Caco-2 (cell line): ENCODE measurements around the gene TTC9B. TPM values are rescaled to one million over a fixed set of nuclear protein-coding genes. Genes with fewer than 3 reads are reported as not detected.

Experiments
- BruUV-seq: library from RNA; stranded (reverse); fragments of 400-500 nt; replicated peaks from 2 replicates; lab custom pipeline; 2021; lab: Mats Ljungman, UMichigan
- CTCF ChIA-PET: fragments of 300-600 bp; sonication (Branson Sonifier 250); formaldehyde crosslinking; loops from one replicate; lab custom pipeline; 2022; ENCODE audit warnings: antibody characterized with exemption; lab: Charles Lee
- POLR2A ChIA-PET: fragments of 300-600 bp; sonication (Branson Sonifier 250); formaldehyde crosslinking; loops from one replicate; lab custom pipeline; 2022; ENCODE audit warnings: antibody characterized with exemption; lab: Charles Lee
- DNase-seq, 2 experiments: peaks; one replicate each; pipeline versions ENCODE4 v3.0.0 to v3.0.0-alpha.2; 2020 to 2022
- H3K27me3 ChIP-seq: replicated peaks from 2 replicates; pipeline ENCODE4 v1.6.0; 2011; ENCODE audit warnings: low read length; ENCODE audit not compliant: control insufficient read depth, insufficient read depth
- H3K36me3 ChIP-seq: 2 replicates; pipeline ENCODE4 v1.5.1; 2011; ENCODE audit warnings: low read length; ENCODE audit not compliant: control insufficient read depth, insufficient read depth
- H3K4me1 ChIP-seq: fragments of 250-450 bp; sonication (Bioruptor Pico); 2 replicates; pipeline ENCODE4 v1.5.1; 2020; ENCODE audit warnings: mild to moderate bottlenecking
- H3K4me3 ChIP-seq: 2 replicates; pipeline ENCODE4 v1.5.1; 2011; ENCODE audit warnings: low read depth, mild to moderate bottlenecking, control low read depth, low read length
- H3K9me3 ChIP-seq: fragments of 250-450 bp; sonication (Bioruptor Pico); 2 replicates; pipeline ENCODE4 v1.5.1; 2020; ENCODE audit warnings: mild to moderate bottlenecking, moderate library complexity
- H3K27ac Mint-ChIP-seq: one replicate; pipeline ENCODE4 v1.8.0; 2022; ENCODE audit warnings: mixed read lengths; ENCODE audit not compliant: unreplicated experiment
- H3K27me3 Mint-ChIP-seq: one replicate; pipeline ENCODE4 v1.8.0; 2022; ENCODE audit warnings: mixed read lengths; ENCODE audit not compliant: insufficient read depth, unreplicated experiment
- H3K36me3 Mint-ChIP-seq: one replicate; pipeline ENCODE4 v1.8.0; 2022; ENCODE audit warnings: mild to moderate bottlenecking, mixed read lengths; ENCODE audit not compliant: insufficient read depth, unreplicated experiment
- H3K4me1 Mint-ChIP-seq: one replicate; pipeline ENCODE4 v1.8.0; 2022; ENCODE audit warnings: low read depth, mixed read lengths; ENCODE audit not compliant: unreplicated experiment
- H3K4me3 Mint-ChIP-seq: one replicate; pipeline ENCODE4 v1.8.0; 2022; ENCODE audit warnings: mild to moderate bottlenecking, moderate library complexity, mixed read lengths; ENCODE audit not compliant: unreplicated experiment
- H3K9me3 Mint-ChIP-seq: one replicate; pipeline ENCODE4 v1.8.0; 2022; ENCODE audit warnings: mixed read lengths; ENCODE audit not compliant: unreplicated experiment
- intact Hi-C: fragments of 100-400 bp; cut with micrococcal nuclease; formaldehyde crosslinking; loops from one replicate; pipeline ENCODE4 v1.10.0; 2022; ENCODE audit not compliant: unreplicated experiment
- total RNA-seq: library from RNA; stranded (reverse); gene quantifications from 2 replicates; pipeline ENCODE4 v1.2.3, GENCODE V29; 2022
- TF ChIP-seq, protein P1 (sequence below), 2 experiments: fragments of 200-600 bp in 1 of 2; IDR thresholded peaks; 1 replicate in 1 of 2; 2 replicates in 1 of 2; pipeline versions ENCODE4 v1.5.1 to v1.8.0; 2011 to 2022; ENCODE audit warnings: antibody characterized with exemption in 1 of 2, control low read depth in 1 of 2, inconsistent platforms in 1 of 2, low read depth in 1 of 2, low read length in 1 of 2, mild to moderate bottlenecking in 1 of 2, moderate library complexity in 1 of 2; ENCODE audit not compliant: insufficient read depth in 1 of 2, severe bottlenecking in 1 of 2, unreplicated experiment in 1 of 2

TTC9B gene
- total RNA-seq, 1 experiment from 2014 or later = not detected

DNA sequence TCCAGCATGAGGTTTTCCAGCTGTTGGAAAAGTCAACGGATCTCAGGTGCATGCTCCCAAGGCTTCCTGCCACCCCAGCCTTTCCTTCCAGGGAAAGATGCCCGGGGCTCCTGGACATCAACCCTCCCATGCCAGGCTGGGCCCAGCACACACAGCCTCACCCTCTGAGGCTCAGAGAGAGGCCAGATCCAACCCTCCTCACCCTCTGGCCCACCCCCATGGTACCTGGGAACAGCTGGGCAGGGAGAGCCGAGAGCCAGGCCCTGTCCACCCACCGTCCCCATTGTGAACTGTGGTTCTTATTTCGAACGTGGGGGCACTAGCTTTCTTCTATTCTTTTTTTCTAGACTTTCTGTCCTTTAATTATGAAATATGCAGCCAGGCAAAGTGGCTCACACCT, 18.2 kb upstream of the TTC9B start:
- DNase-seq = no peak
- POLR2A ChIA-PET = no interaction called here
- no peak overlapping the region for H3K4me3 ChIP-seq
- Mint-ChIP-seq H3K4me1 (no peaks in the 10 kb centered on the region), H3K9me3 (no peaks in the 10 kb centered on the region), H3K4me3 (no peak overlapping the region), H3K36me3 (peaks cover 15% of the 10 kb centered on the region), H3K27me3 (no peaks in the 10 kb centered on the region), H3K27ac (no peak overlapping the region)
- CTCF ChIA-PET = interaction anchor here (0.6 kb wide), 1 partner anchor 21 kb away, joined by 3 read pairs; no protein-coding TSS in a partner anchor
- H3K27me3 ChIP-seq = no peaks in the 10 kb centered on the region
- H3K4me1 ChIP-seq = no peaks in the 10 kb centered on the region; the same call in 1 of the 2 replicates
- H3K9me3 ChIP-seq = no peaks in the 10 kb centered on the region
- BruUV-seq = no TSS peak
- intact Hi-C loops = no loop called here
- TF ChIP-seq, protein P1, sequence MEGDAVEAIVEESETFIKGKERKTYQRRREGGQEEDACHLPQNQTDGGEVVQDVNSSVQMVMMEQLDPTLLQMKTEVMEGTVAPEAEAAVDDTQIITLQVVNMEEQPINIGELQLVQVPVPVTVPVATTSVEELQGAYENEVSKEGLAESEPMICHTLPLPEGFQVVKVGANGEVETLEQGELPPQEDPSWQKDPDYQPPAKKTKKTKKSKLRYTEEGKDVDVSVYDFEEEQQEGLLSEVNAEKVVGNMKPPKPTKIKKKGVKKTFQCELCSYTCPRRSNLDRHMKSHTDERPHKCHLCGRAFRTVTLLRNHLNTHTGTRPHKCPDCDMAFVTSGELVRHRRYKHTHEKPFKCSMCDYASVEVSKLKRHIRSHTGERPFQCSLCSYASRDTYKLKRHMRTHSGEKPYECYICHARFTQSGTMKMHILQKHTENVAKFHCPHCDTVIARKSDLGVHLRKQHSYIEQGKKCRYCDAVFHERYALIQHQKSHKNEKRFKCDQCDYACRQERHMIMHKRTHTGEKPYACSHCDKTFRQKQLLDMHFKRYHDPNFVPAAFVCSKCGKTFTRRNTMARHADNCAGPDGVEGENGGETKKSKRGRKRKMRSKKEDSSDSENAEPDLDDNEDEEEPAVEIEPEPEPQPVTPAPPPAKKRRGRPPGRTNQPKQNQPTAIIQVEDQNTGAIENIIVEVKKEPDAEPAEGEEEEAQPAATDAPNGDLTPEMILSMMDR (IDR thresholded peaks at IDR 0.05; ENCODE audit: insufficient read depth in 1 of 2, low read depth in 1 of 2, low read length in 1 of 2, severe bottlenecking in 1 of 2, unreplicated experiment in 1 of 2) = no peak
- peaks cover 7% of the 10 kb centered on the region for H3K36me3 ChIP-seq

DNA sequence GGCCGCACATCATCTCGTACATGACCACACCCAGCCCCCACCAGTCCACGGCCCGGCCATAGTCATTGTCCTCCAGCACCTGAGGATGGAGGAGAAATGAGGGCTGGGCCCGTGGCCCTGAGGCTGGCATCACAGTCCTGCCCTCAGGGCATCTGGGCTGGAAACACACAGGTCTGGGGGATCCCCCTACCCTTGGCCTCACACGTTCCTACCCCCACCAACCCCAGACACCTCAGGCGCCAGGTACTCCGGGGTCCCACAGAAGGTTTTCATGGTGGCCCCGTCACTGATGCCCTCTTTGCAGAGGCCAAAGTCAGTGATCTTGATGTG, 17.8 kb upstream of the TTC9B start:
- Mint-ChIP-seq H3K27ac (no peak overlapping the region), H3K4me1 (no peaks in the 10 kb centered on the region), H3K4me3 (no peak overlapping the region), H3K36me3 (peaks cover 12% of the 10 kb centered on the region), H3K27me3 (no peaks in the 10 kb centered on the region), H3K9me3 (no peaks in the 10 kb centered on the region)
- Histone ChIP-seq H3K4me3 (no peak overlapping the region), H3K27me3 (no peaks in the 10 kb centered on the region), H3K9me3 (no peaks in the 10 kb centered on the region), H3K36me3 (peaks cover 7% of the 10 kb centered on the region), H3K4me1 (no peaks in the 10 kb centered on the region; the same call in 1 of the 2 replicates)
- ChIA-PET POLR2A (no interaction called here), CTCF (interaction anchor here (0.6 kb wide), 1 partner anchor 20 kb away, joined by 3 read pairs; no protein-coding TSS in a partner anchor)
- intact Hi-C loops = no loop called here
- no TSS peak for BruUV-seq
- no peak for DNase-seq
- TF ChIP-seq, protein P1 (IDR thresholded peaks at IDR 0.05; ENCODE audit: insufficient read depth in 1 of 2, low read depth in 1 of 2, low read length in 1 of 2, severe bottlenecking in 1 of 2, unreplicated experiment in 1 of 2) = no peak

DNA sequence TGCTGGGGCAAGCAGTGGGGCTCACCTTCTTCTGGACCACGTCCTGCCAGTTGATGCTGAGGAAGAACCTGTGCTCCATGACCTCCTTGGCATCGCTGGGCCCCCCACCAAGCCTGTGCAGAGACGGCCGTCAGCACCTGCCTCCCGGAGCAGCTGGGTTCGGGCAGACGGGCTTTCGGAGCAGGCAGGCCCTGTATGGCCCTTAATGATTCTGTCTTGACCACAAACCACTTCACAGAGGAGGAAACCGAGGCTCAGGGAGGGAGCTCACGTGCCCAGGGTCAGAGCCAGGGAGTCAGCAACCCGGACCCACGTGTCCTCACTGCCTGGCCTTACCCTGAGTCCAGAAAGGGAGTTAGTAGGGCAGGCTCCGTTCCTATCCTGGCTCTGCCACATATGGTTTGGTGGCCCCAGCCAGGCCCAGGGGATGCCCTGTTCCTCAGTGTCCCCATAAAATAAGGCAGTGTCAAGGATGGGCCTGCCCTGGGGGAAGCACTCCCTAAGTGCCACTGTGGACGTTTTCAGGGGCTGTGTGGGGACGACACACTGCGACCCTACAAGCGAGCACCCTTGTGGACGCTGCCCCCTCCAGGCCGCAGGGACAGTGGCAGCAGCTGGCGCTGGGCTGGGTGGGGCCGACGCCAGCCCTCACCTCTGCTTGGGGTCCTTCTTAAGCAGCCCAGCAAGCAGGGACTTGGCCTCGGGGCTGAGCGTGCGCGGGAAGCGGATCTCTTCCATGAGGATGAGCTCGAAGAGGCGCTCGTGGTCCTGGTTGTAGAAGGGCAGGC, 17.2 kb upstream of the TTC9B start:
- no peaks in the 10 kb centered on the region for H3K27me3 ChIP-seq
- no peak overlapping the region for H3K4me3 Mint-ChIP-seq
- no peaks in the 10 kb centered on the region for H3K4me1 Mint-ChIP-seq
- H3K9me3 ChIP-seq = no peaks in the 10 kb centered on the region
- H3K27ac Mint-ChIP-seq = no peak overlapping the region
- H3K9me3 Mint-ChIP-seq = no peaks in the 10 kb centered on the region
- no peaks in the 10 kb centered on the region; the same call in 1 of the 2 replicates for H3K4me1 ChIP-seq
- ChIA-PET POLR2A (no interaction called here), CTCF (no interaction called here)
- no peak overlapping the region for H3K4me3 ChIP-seq
- no peaks in the 10 kb centered on the region for H3K27me3 Mint-ChIP-seq
- peaks cover 10% of the 10 kb centered on the region for H3K36me3 Mint-ChIP-seq
- TF ChIP-seq, protein P1 (IDR thresholded peaks at IDR 0.05; ENCODE audit: insufficient read depth in 1 of 2, low read depth in 1 of 2, low read length in 1 of 2, severe bottlenecking in 1 of 2, unreplicated experiment in 1 of 2) = peak in 1 of 2 experiments; percentile 14
- intact Hi-C loops = no loop called here
- H3K36me3 ChIP-seq = peaks cover 7% of the 10 kb centered on the region
- no TSS peak for BruUV-seq
- DNase-seq = no peak
